LNCaP clone FGC (cell line): ENCODE results near the gene C1QTNF9B.

Experiments used
- DNase-seq: peaks from one replicate; pipeline ENCODE4 v3.0.0-alpha.2; 2011; ENCODE audit warnings: low read depth
- H3K4me3 ChIP-seq: 2 replicates; pipeline ENCODE4 v1.5.1; 2011; ENCODE audit warnings: mild to moderate bottlenecking, low read depth, low read length, control low read depth
- CTCF ChIP-seq: IDR thresholded peaks from 2 replicates; pipeline ENCODE4 v1.5.1; 2012; ENCODE audit warnings: mild to moderate bottlenecking; ENCODE audit not compliant: control insufficient read depth, insufficient read depth; ENCODE audit errors: extremely low read depth

Gene C1QTNF9B

GRCh38 chr13:23856008-23856750, 41.1 kb downstream of the C1QTNF9B start:
- no peak overlapping the region for H3K4me3 ChIP-seq
- no peak for TF ChIP-seq CTCF
- DNase-seq, result no peak

GRCh38 chr13:23855360-23855759, 41.9 kb downstream of the C1QTNF9B start:
- H3K4me3 ChIP-seq, result no peak overlapping the region
- no peak for DNase-seq
- TF ChIP-seq CTCF, result no peak

GRCh38 chr13:23852351-23852750, 45.0 kb downstream of the C1QTNF9B start:
- no peak for TF ChIP-seq CTCF
- no peak for DNase-seq
- H3K4me3 ChIP-seq, result no peak overlapping the region

DNA sequence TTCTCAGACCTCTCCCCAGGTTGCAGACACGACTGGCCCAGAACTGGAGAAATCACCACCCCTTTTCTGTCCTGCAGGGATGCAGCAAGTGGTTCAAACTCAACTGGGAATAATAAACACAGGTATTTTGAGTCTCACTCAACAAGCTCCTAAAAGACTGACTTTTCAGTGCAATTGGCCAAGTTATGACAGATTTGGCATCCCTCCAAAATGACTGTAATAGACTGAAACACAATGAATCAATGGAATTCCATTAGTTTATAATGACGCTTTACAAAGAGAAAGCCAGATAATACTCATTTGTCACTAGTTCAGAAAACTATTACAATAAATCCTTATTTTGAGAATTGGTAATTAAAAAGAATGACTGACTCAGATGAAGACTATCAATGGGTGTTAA, 46.2 kb downstream of the C1QTNF9B start:
- DNase-seq, result no peak
- H3K4me3 ChIP-seq, result no peak overlapping the region
- no peak for TF ChIP-seq CTCF

DNA sequence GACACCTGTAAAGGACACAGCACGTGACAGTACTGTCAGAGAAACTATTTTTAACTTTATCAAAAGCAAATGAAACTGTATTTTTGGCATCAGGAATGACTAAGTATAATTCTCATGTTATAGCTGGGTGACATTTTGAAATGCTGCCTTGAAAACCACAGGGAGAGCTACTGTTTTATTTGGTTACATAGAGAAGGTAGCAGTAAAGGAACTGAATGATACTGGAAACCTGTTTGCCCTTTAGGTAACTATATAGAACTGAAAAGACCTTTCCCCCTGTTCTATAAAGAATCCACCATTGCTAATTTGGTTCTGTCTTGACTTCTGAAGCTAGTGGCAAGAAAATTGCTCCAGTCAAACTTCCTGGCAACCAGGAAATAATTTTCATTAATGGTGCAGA, 47.2 kb downstream of the C1QTNF9B start:
- TF ChIP-seq CTCF, result no peak
- no peak overlapping the region for H3K4me3 ChIP-seq
- no peak for DNase-seq

DNA sequence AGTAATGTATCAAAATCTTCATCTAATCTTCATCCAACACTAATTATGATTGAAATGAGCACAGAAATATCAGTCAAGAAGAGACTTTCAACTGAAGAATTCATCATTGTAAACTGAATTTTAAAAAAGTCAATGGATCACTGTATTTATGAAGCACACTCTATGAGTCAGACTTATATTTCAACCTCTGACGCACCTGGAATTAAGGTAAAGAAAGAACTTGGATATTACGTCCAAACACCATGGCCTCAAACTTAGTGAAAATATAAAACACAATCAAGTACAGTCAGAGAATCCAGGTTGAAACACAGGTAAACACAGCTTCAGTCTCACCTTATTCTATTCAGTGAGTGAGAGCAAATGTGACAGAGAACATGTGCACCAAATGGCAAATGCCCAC, 47.6 kb downstream of the C1QTNF9B start:
- H3K4me3 ChIP-seq, result no peak overlapping the region
- no peak for TF ChIP-seq CTCF
- no peak for DNase-seq

- no peak overlapping the region for H3K4me3 ChIP-seq
- no peak for DNase-seq
- no peak for TF ChIP-seq CTCF
Observed at GRCh38 chr13:23848646-23849141, 48.6 kb downstream of the C1QTNF9B start.
